HG03039 (cell line): Measurements from ENCODE around the gene NEIL3.

Source experiments
- ATAC-seq: cut with Tn5 transposase; IDR thresholded peaks from one replicate; pipeline ENCODE4 v1.9.1; 2021; ENCODE audit warnings: mild to moderate bottlenecking, moderate library complexity; ENCODE audit not compliant: unreplicated experiment

The NEIL3 gene

GRCh38 chr4:177367336-177367735, 57.7 kb downstream of the NEIL3 start:
- no peak for ATAC-seq

DNA sequence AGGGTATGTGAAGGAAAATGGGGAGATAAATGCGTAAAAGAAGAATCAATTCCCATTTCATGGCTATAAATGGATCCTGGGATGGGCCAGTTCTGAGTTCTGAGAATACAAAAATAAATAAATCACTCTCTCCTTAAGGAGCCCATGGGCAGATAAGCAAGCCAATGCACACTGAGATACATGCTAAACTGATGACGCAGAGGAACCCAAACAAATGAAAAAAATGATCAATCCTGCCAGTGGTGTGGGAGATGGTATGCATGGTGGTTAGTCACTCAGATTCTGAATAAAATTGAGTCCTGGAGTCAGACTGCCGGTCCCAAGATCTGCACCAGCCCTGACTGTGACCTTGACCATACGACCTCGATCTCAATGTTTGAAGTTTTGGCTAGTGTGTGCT, 59.7 kb downstream of the NEIL3 start:
- ATAC-seq, result no peak

- ATAC-seq, result no peak
These were observed 61.8 kb downstream of the NEIL3 start for GRCh38 chr4:177371461-177371860.

DNA sequence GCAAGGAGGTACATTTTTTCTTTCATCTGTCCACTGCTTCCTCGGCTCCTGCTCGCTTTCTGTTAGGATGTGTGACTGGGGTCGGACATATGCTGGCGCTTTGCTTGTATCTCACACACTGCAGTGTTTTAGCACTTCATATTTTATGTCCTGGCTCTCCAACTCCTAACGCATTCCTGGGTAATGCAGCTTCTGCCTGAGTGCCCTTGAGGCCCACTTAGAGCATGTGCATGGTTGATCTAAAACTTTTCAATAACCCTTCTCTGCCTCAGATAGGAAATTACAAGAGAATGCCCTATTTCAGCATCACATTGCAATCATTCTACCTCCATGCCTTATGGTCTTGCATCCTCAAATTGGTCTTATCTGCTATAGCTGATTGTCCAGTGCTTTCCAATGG, 65.3 kb downstream of the NEIL3 start:
- ATAC-seq, result no peak

- no peak for ATAC-seq
These were observed 65.7 kb downstream of the NEIL3 start for GRCh38 chr4:177375372-177375771.

GRCh38 chr4:177376024-177376423, 66.3 kb downstream of the NEIL3 start:
- no peak for ATAC-seq

- no peak for ATAC-seq
These were observed 71.1 kb downstream of the NEIL3 start for GRCh38 chr4:177380730-177381287.

- ATAC-seq, result no peak
These were observed 72.2 kb downstream of the NEIL3 start for GRCh38 chr4:177381762-177382310.

GRCh38 chr4:177384856-177385397, 75.3 kb downstream of the NEIL3 start:
- no peak for ATAC-seq

DNA sequence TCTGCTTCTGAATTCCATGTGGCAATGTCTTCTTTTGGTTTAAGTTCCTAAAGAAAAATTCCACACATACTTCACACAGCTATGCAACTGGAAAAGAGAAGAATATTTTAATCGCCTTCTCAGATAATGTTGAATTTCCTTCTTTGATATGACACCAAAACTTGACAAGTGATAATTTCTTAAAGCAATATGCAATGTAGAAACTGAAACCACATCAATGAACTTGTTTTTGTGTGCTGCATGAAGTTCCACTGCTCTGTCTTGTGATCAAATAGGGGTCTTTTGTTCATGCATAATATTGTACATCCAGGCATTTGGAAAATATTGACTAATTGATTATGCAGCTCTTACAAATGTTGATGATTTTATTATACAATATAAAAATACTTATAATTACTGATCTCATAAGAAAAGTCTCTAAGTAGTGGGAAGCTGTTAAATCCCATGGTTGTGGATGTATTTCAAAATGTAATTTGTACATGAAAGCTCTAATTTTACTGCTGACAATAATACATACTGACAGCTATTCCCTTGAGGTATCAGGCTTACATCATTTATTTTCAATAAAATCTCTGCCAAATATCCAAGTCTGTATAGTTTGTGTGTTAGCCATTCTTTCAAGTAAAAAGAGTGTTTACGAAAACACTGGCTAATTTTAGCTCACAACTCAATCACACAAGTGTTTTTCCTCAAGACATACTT, 76.1 kb downstream of the NEIL3 start:
- ATAC-seq, result no peak

DNA sequence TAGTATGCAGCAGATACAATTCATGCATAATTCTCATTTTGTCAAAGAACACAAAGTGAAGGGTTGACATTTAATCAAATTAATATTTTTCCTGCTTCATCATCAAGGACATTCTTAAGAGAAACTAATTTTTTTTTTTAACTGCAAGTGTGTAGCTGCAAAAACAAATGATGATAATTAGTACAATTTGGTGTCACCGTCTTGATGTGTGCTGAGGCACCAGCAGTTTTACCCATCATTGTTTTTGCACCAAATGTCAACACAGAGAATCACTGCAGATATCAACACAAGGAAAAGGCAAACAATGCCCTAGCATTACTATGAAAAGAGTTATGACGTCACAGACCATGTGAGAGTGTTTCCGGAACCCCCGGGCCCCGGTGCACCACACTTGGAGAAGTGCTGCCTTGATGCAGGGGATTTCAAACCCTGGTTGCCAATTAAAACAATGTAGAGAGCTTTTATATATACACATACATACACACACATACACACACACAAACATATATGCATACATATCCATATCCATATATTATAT, 76.7 kb downstream of the NEIL3 start:
- no peak for ATAC-seq

DNA sequence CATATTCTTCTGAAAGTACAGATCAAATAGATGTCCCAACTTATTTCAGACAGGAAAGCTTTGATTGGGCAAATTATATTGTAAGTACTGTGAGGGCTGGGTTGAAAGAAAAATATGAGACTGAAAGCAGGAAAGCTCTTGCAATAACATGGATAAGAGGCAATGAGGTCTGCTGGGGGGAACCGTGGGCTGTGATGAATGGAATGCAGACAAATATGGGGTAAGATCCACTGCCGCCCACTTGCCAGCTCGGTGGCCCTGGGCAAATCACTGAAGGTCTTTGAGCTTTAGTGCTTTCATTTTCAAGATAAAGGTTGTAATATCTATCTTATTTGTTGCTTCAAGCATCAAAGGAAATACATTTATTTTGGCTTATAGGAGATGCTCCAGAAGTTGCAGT, 81.6 kb downstream of the NEIL3 start:
- ATAC-seq, result no peak

- ATAC-seq, result no peak
These were observed 82.3 kb downstream of the NEIL3 start for GRCh38 chr4:177391953-177392352.

GRCh38 chr4:177393236-177393635, 83.6 kb downstream of the NEIL3 start:
- ATAC-seq, result no peak

DNA sequence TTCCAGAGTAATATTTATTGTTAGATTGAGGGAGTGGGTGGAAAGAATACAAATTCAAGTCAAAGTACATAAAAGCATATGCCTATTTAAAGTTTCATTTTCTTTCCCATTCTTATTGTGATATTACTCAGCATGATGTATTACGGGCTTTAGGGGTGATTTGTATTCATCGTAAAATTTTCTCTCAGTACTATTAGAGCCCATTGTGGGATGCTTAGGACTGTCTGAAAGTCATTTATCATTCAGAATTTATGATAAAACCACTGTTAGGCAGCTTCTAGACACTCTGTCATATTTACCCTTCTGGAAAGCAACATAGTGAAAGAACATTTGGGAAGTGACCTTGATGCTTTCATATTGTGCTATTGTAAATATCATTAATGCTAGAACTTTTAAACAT, 86.7 kb downstream of the NEIL3 start:
- no peak for ATAC-seq

DNA sequence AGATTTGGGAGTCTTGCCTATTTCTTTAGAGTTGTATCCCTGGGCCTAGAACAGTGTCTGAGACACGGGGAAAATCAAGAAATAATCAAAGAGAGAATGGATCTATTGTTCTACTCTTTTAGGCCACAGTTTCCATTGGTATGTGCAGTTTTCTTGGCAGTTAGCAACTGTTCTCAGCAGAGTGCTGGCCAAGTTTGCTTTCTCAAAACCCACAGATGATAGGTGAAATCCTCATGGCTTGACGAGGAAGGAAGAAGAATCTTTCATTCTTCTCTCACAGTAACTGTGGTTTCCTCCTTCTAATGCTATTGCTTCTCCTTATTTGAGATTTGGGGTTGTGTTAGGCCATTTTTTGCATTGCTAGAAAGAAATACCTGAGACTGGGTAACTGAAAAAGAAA, 90.4 kb downstream of the NEIL3 start:
- no peak for ATAC-seq

DNA sequence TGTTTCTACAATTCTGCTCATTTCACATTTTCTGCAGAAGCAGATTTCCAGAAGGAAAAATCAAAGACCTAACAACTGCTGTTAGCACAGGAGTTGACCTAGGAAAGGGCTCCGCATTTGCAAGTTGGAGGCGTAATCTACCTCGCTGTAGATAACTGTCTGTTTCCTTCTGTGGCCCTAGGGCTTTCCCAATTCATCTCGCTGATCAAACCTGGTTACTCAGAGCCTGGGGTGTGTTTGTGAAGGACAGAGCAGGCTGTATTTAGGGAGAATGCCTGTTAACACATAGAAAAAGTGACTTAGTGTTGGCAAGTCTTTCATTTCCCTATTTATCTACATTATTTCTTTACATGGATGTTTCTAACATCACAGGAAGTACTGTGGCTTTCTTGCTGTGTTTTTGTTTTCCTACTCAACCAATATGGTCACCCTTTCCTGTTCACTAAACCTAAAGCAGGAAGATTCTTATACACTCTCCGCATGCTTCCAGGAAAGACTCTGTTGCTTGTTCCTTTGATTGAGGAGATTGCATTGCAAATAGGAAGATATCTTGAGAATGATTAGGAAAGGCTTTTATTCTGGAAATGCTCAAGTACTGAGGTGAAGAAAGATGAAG, 92.1 kb downstream of the NEIL3 start:
- no peak for ATAC-seq

DNA sequence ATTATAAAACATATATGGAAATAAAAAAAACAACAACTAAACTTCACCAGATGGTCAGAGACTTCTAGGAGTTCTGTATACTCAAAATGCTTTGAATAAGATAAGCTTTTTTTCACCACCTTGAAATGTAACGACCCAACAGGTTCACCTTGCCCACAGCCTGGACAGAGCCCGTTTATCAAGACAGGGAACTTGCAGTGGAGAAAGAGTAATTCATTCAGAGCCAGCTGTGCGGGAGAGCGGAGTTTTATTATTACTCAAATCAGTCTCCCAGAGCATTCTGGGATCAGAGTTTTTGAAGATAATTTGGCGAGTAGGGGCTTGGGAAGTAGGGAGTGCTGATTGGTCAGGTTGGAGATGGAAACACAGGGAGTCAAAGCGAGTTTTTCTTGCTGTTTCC, 94.1 kb downstream of the NEIL3 start:
- ATAC-seq, result no peak

GRCh38 chr4:177404342-177404741, 94.7 kb downstream of the NEIL3 start:
- no peak for ATAC-seq

DNA sequence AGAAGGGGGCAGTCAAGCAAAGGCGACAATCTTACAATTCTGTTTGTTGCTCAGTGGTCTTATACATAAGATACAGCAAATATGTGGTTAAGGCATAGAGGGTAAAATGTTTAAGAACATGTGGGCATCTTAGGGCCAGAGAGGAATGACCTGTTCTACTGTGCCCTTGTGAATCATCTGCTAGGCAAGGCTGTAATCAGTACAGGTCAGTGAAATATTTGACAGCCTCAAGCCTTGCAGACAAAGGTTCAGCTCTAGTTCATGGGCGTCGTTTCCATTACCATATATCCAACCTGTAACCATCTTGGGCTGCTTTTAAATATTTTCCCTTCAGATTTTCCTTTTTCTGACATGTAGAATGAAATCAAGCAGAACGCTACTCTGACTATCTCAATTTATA, 95.3 kb downstream of the NEIL3 start:
- no peak for ATAC-seq

DNA sequence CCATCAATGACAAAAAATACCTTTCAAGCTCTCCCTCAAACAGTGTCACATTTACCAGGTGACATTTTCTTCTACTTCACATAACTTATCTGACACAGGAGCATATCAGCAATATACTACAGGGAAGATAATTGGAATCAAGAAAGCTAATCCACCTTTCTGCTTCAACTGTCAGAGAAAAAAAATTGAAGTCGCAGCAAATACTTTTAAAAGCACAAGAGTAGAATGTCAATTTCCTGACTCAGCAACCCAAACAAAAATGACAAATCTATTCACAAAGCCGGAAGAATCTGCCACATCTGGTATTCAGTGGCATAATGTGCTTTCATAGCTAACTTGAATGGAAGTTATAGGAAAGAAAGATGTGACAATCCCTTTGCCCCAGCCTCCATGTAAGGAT, 95.8 kb downstream of the NEIL3 start:
- ATAC-seq, result no peak

GRCh38 chr4:177408023-177408422, 98.3 kb downstream of the NEIL3 start:
- ATAC-seq, result no peak
